ENCODE results near the gene RMI2. TPM values are rescaled to one million over a fixed set of nuclear protein-coding genes. Genes with fewer than 3 reads are reported as not detected.

RMI2 gene
- polyA plus RNA-seq, 1 donor (not counting 4 experiments of a cell fraction or from before 2014, with no cell fraction given) = 6.8 TPM

- H3K79me2 ChIP-seq (ENCODE audit: control insufficient read depth, insufficient read depth, low read length) = no peaks in the 10 kb centered on the region
- H3K9me1 ChIP-seq (ENCODE audit: control insufficient read depth, extremely low read depth, insufficient read depth, low read length) = no peaks in the 10 kb centered on the region
- DNase-seq (ENCODE audit: low read depth, low spot score) (no peak), FAIRE-seq (no peak)
- peaks cover 7% of the 10 kb centered on the region for H3K4me1 ChIP-seq (ENCODE audit: control insufficient read depth, extremely low read depth, insufficient read depth, low read length)
- no peaks in the 10 kb centered on the region for H4K20me1 ChIP-seq (ENCODE audit: control insufficient read depth, extremely low read depth, insufficient read depth, low read length)
- no peaks in the 10 kb centered on the region for H3K36me3 ChIP-seq (ENCODE audit: control insufficient read depth in 2 of 2, extremely low read depth in 1 of 2, insufficient read depth in 2 of 2, low read length in 2 of 2)
- no peak overlapping the region for H3K4me3 ChIP-seq (ENCODE audit: control insufficient read depth in 2 of 3, extremely low read depth in 1 of 3, insufficient read depth in 2 of 3, low read depth in 1 of 3, low read length in 3 of 3)
- H3K9ac ChIP-seq (ENCODE audit: control insufficient read depth, extremely low read depth, insufficient read depth, low read length) = no peak overlapping the region
- H3K9me3 ChIP-seq (ENCODE audit: control insufficient read depth, low read depth, low read length) = no peaks in the 10 kb centered on the region
- dilution Hi-C loops (cut with MboI; ENCODE audit: extremely low pct_ligation_motif_present, low sequenced_read_pairs) = no loop called here
- H3K27me3 ChIP-seq (ENCODE audit: control insufficient read depth, extremely low read depth, insufficient read depth, low read length) = no peaks in the 10 kb centered on the region
- no peak overlapping the region for H3K27ac ChIP-seq (ENCODE audit: control insufficient read depth, insufficient read depth, low read length)
- H3K4me2 ChIP-seq (ENCODE audit: control insufficient read depth, extremely low read depth, insufficient read depth, low read depth, low read length) = no peak overlapping the region
- no peak for TF ChIP-seq EZH2 (IDR thresholded peaks at IDR 0.05; ENCODE audit: low read length)
- no peak for TF ChIP-seq CTCF (optimal IDR thresholded peaks at IDR 0.05 in 1 of 3, IDR thresholded peaks at IDR 0.05 in 1 of 3, conservative IDR thresholded peaks at IDR 0.05 in 1 of 3; ENCODE audit: extremely low read depth in 1 of 3, insufficient read depth in 2 of 3, low read length in 3 of 3)
- H2AFZ ChIP-seq (ENCODE audit: control insufficient read depth, low read length) = no peak overlapping the region
Observed at GRCh38 chr16:11323551-11324336, 21.5 kb upstream of the RMI2 start.

- no peaks in the 10 kb centered on the region for H4K20me1 ChIP-seq (ENCODE audit: control insufficient read depth, extremely low read depth, insufficient read depth, low read length)
Observed at GRCh38 chr16:11325404-11326083, 19.7 kb upstream of the RMI2 start.

More at GRCh38 chr16:11325404-11326083, 19.7 kb upstream of the RMI2 start:
- Histone ChIP-seq H3K27ac (ENCODE audit: control insufficient read depth, insufficient read depth, low read length) (no peak overlapping the region), H3K79me2 (ENCODE audit: control insufficient read depth, insufficient read depth, low read length) (no peaks in the 10 kb centered on the region), H3K9ac (ENCODE audit: control insufficient read depth, extremely low read depth, insufficient read depth, low read length) (no peak overlapping the region), H3K36me3 (ENCODE audit: control insufficient read depth in 2 of 2, extremely low read depth in 1 of 2, insufficient read depth in 2 of 2, low read length in 2 of 2) (no peaks in the 10 kb centered on the region), H3K9me1 (ENCODE audit: control insufficient read depth, extremely low read depth, insufficient read depth, low read length) (no peaks in the 10 kb centered on the region), H3K4me3 (ENCODE audit: control insufficient read depth in 2 of 3, extremely low read depth in 1 of 3, insufficient read depth in 2 of 3, low read depth in 1 of 3, low read length in 3 of 3) (no peak overlapping the region), H3K4me2 (ENCODE audit: control insufficient read depth, extremely low read depth, insufficient read depth, low read depth, low read length) (no peak overlapping the region), H3K4me1 (ENCODE audit: control insufficient read depth, extremely low read depth, insufficient read depth, low read length) (peaks cover 14% of the 10 kb centered on the region), H3K9me3 (ENCODE audit: control insufficient read depth, low read depth, low read length) (no peaks in the 10 kb centered on the region), H3K27me3 (ENCODE audit: control insufficient read depth, extremely low read depth, insufficient read depth, low read length) (no peaks in the 10 kb centered on the region), H2AFZ (ENCODE audit: control insufficient read depth, low read length) (no peak overlapping the region)
- FAIRE-seq = no peak
- DNase-seq (ENCODE audit: low read depth, low spot score) = no peak
- dilution Hi-C loops (cut with MboI; ENCODE audit: extremely low pct_ligation_motif_present, low sequenced_read_pairs) = no loop called here
- no peak for TF ChIP-seq CTCF (optimal IDR thresholded peaks at IDR 0.05 in 1 of 3, IDR thresholded peaks at IDR 0.05 in 1 of 3, conservative IDR thresholded peaks at IDR 0.05 in 1 of 3; ENCODE audit: extremely low read depth in 1 of 3, insufficient read depth in 2 of 3, low read length in 3 of 3)
- TF ChIP-seq EZH2 (IDR thresholded peaks at IDR 0.05; ENCODE audit: low read length) = no peak
